Sigmoid colon (tissue), 7 donors: ENCODE data around the gene NEMP1. TPM values are rescaled to one million over a fixed set of nuclear protein-coding genes. Genes with fewer than 3 reads are reported as not detected.
A peak's percentile ranks its signal among the peaks of the same experiment; 100 is the strongest.

Experiments used
- DNase-seq: peaks from one replicate; pipeline ENCODE4 v3.0.0-alpha.2; 2019
- H3K27ac ChIP-seq, 4 donors: fragments of 200-600 bp; sonication (generic); one replicate each; pipeline ENCODE4 v1.5.1; 2016 to 2019; ENCODE audit warnings: mild to moderate bottlenecking in 1 of 4
- H3K27me3 ChIP-seq, 3 donors: fragments of 200-600 bp; sonication (generic); one replicate each; pipeline ENCODE4 v1.5.1; 2019; ENCODE audit warnings: mild to moderate bottlenecking in 1 of 3
- H3K36me3 ChIP-seq, 4 donors: fragments of 200-600 bp; sonication (generic); one replicate each; pipeline ENCODE4 v1.5.1; 2016 to 2019
- H3K4me1 ChIP-seq, 4 donors: fragments of 200-600 bp; sonication (generic); one replicate each; pipeline ENCODE4 v1.5.1; 2017 to 2019
- H3K4me3 ChIP-seq, 4 donors: fragments of 200-600 bp; sonication (generic); one replicate each; pipeline ENCODE4 v1.5.1; 2017 to 2019; ENCODE audit warnings: mild to moderate bottlenecking in 2 of 4, moderate library complexity in 1 of 4
- H3K9me3 ChIP-seq, 4 donors: fragments of 200-600 bp in 3 of 4; sonication (generic) in 3 of 4; one replicate each; pipeline versions ENCODE4 v1.5.1 to v1.6.1; 2013 to 2019
- CTCF ChIP-seq, 4 experiments: fragments of 450-650 bp in 3 of 4; fragments of 200-600 bp in 1 of 4; IDR thresholded peaks; one replicate each; pipeline ENCODE4 v1.5.1; 2016 to 2019; ENCODE audit warnings: antibody characterized with exemption in 4 of 4, mild to moderate bottlenecking in 3 of 4, moderate library complexity in 2 of 4
- EP300 ChIP-seq, 4 donors: sonication (generic); formaldehyde crosslinking; IDR thresholded peaks; one replicate each; pipeline ENCODE4 v1.6.1; 2017; ENCODE audit warnings: antibody characterized with exemption in 4 of 4
- POLR2A ChIP-seq, 2 donors: fragments of 450-650 bp; IDR thresholded peaks; one replicate each; pipeline ENCODE4 v1.6.1; 2016; ENCODE audit warnings: antibody characterized with exemption in 2 of 2, mild to moderate bottlenecking in 2 of 2, moderate library complexity in 2 of 2
- POLR2AphosphoS5 ChIP-seq, 4 donors: sonication (generic); formaldehyde crosslinking; IDR thresholded peaks; one replicate each; pipeline ENCODE4 v1.6.1; 2017; ENCODE audit warnings: antibody characterized with exemption in 4 of 4
- WGBS, 2 donors: extraction: QIAGEN DNeasy Blood & Tissue Kit; methylation state at CpG; one replicate each; pipeline ENCODE4 v1.1.7; 2013; 5-methylcytosine and 5-hydroxymethylcytosine counted together
- intact Hi-C: fragments of 100-400 bp; cut with DNase I; formaldehyde crosslinking; loops from one replicate; pipeline ENCODE4 v1.15.1; 2023
- polyA plus RNA-seq, 3 donors: library from polyadenylated mRNA; stranded (reverse); fragments of 200-250 nt; gene quantifications; one replicate each; pipeline ENCODE4 v1.2.3, GENCODE V29; 2013
- total RNA-seq, 4 donors: library from RNA; depleted of rRNA; stranded (reverse); fragments of >200 nt; gene quantifications; one replicate each; pipeline ENCODE4 v1.1.0, GENCODE V29; 2016
- donor health status: healthy with polysubstance abuse.
- donor health status: Bipolar disorder and iron deficiency.
- donor health status: healthy.

NEMP1 gene
- total and polyA plus RNA-seq, 7 donors, result 0.60 to 13.6 (median 11.5) TPM

GRCh38 chr12:57066245-57066644 lies 12.3 kb downstream of the NEMP1 start:
- no peak overlapping the region for H3K4me3 ChIP-seq
- WGBS, 2 donors, result 86 to 93% methylated on average over 2 of the region's 2 CpGs
- intact Hi-C loops, result no loop called here
- DNase-seq, result no peak
- TF ChIP-seq CTCF (IDR thresholded peaks at IDR 0.05), result no peak
- TF ChIP-seq EP300 (IDR thresholded peaks at IDR 0.05), result no peak
- no peak for TF ChIP-seq POLR2AphosphoS5 (IDR thresholded peaks at IDR 0.05)
- H3K36me3 ChIP-seq, result peaks cover 0 to 40% (median 3%) of the 10 kb centered on the region in 4 donors
- H3K27me3 ChIP-seq, result no peaks in the 10 kb centered on the region
- H3K9me3 ChIP-seq, result no peaks in the 10 kb centered on the region
- no peak overlapping the region for H3K27ac ChIP-seq
- H3K4me1 ChIP-seq, result peaks cover 0 to 13% (median 6%) of the 10 kb centered on the region in 4 donors

- Histone ChIP-seq H3K4me3 (no peak overlapping the region), H3K9me3 (no peaks in the 10 kb centered on the region), H3K36me3 (peaks cover 0 to 47% (median 13%) of the 10 kb centered on the region in 4 donors), H3K27me3 (no peaks in the 10 kb centered on the region), H3K27ac (peak overlapping the region in 1 of 4 donors; percentile 35), H3K4me1 (peaks cover 0 to 2% (median 0%) of the 10 kb centered on the region in 4 donors)
- intact Hi-C loops, result loop anchor here (5.0 kb wide), 1 partner anchor 307 kb away; no protein-coding TSS in a partner anchor
- TF ChIP-seq POLR2AphosphoS5 (IDR thresholded peaks at IDR 0.05), result no peak
- TF ChIP-seq CTCF (IDR thresholded peaks at IDR 0.05), result no peak
- TF ChIP-seq EP300 (IDR thresholded peaks at IDR 0.05), result no peak
- no peak for TF ChIP-seq POLR2A (IDR thresholded peaks at IDR 0.05)
- DNase-seq, result no peak
- WGBS, 2 donors, result 45 to 71% methylated on average over 5 of the region's 5 CpGs
Observed at GRCh38 chr12:57063991-57064685, 14.5 kb downstream of the NEMP1 start.

- H3K4me1 ChIP-seq, result peaks cover 0 to 26% (median 20%) of the 10 kb centered on the region in 4 donors
- peaks cover 0 to 27% (median 10%) of the 10 kb centered on the region in 4 donors for H3K36me3 ChIP-seq
- TF ChIP-seq POLR2AphosphoS5 (IDR thresholded peaks at IDR 0.05) (no peak), CTCF (IDR thresholded peaks at IDR 0.05) (no peak), EP300 (IDR thresholded peaks at IDR 0.05) (no peak), POLR2A (IDR thresholded peaks at IDR 0.05) (no peak)
- DNase-seq, result no peak
- H3K27me3 ChIP-seq, result no peaks in the 10 kb centered on the region
- intact Hi-C loops, result no loop called here
- H3K27ac ChIP-seq, result peak overlapping the region in 2 of 4 donors; percentile 79
- H3K4me3 ChIP-seq, result no peak overlapping the region
- no peaks in the 10 kb centered on the region for H3K9me3 ChIP-seq
- WGBS, 2 donors, result 72 to 95% methylated on average over 1 of the region's 1 CpG
Observed at GRCh38 chr12:57058454-57058853, 20.1 kb downstream of the NEMP1 start.

- 85 to 89% methylated on average over 6 of the region's 6 CpGs for WGBS, 2 donors
- H3K36me3 ChIP-seq, result peaks cover 0 to 27% (median 10%) of the 10 kb centered on the region in 4 donors
- DNase-seq, result no peak
- intact Hi-C loops, result no loop called here
- TF ChIP-seq EP300 (IDR thresholded peaks at IDR 0.05), result no peak
- TF ChIP-seq POLR2A (IDR thresholded peaks at IDR 0.05), result no peak
- TF ChIP-seq POLR2AphosphoS5 (IDR thresholded peaks at IDR 0.05), result peak in 2 of 4 donors; percentile 67 to 68
- no peak for TF ChIP-seq CTCF (IDR thresholded peaks at IDR 0.05)
- peak overlapping the region; percentile 47 to 79 (median 71) for H3K27ac ChIP-seq
- H3K4me3 ChIP-seq, result peak overlapping the region in 2 of 4 donors; percentile 8 to 13
- peaks cover 0 to 26% (median 20%) of the 10 kb centered on the region in 4 donors for H3K4me1 ChIP-seq
- no peaks in the 10 kb centered on the region for H3K27me3 ChIP-seq
- no peaks in the 10 kb centered on the region for H3K9me3 ChIP-seq
Observed at GRCh38 chr12:57057067-57057751, 21.4 kb downstream of the NEMP1 start.
